Lower leg skin (tissue), 3 donors: ENCODE results near the gene GBP4.

Experiments
- POLR2A ChIP-seq, 2 donors: fragments of 450-650 bp; IDR thresholded peaks; one replicate each; pipeline ENCODE4 v1.6.1; 2016 to 2017; ENCODE audit warnings: antibody characterized with exemption in 2 of 2, mild to moderate bottlenecking in 1 of 2, moderate library complexity in 1 of 2
- TF ChIP-seq, protein P1 (sequence below), 3 donors: fragments of 450-650 bp; IDR thresholded peaks; one replicate each; pipeline ENCODE4 v1.5.1; 2016; ENCODE audit warnings: antibody characterized with exemption in 3 of 3, mild to moderate bottlenecking in 3 of 3, moderate library complexity in 2 of 3

DNA sequence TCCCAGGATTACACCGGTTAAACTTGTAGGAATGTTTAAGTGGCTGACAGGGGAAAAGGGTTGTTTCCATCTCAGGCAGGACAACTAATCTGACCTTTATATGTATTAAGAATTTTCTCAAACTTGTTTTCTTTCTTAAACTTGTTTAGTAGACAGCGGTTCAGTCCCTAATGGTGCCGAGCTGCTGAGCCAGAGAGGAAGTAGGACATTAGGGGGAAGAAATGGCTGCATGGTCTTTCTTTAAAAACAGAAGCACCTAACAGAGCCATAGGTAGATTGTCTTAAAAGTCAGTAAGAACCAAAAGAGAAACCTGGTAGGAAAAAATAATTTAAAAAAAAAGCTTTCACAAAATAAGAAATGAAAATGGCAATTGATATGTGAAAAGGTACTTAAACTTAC lies 3.3 kb downstream of the GBP4 start:
- TF ChIP-seq, protein P1, sequence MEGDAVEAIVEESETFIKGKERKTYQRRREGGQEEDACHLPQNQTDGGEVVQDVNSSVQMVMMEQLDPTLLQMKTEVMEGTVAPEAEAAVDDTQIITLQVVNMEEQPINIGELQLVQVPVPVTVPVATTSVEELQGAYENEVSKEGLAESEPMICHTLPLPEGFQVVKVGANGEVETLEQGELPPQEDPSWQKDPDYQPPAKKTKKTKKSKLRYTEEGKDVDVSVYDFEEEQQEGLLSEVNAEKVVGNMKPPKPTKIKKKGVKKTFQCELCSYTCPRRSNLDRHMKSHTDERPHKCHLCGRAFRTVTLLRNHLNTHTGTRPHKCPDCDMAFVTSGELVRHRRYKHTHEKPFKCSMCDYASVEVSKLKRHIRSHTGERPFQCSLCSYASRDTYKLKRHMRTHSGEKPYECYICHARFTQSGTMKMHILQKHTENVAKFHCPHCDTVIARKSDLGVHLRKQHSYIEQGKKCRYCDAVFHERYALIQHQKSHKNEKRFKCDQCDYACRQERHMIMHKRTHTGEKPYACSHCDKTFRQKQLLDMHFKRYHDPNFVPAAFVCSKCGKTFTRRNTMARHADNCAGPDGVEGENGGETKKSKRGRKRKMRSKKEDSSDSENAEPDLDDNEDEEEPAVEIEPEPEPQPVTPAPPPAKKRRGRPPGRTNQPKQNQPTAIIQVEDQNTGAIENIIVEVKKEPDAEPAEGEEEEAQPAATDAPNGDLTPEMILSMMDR (IDR thresholded peaks at IDR 0.05) = no peak
- TF ChIP-seq POLR2A (IDR thresholded peaks at IDR 0.05) = no peak
